ENCODE results near the gene KLHL12. TPM values are rescaled to one million over a fixed set of nuclear protein-coding genes. Genes with fewer than 3 reads are reported as not detected.

The KLHL12 gene
- total RNA-seq, 1 donor, result 23.2 TPM

DNA sequence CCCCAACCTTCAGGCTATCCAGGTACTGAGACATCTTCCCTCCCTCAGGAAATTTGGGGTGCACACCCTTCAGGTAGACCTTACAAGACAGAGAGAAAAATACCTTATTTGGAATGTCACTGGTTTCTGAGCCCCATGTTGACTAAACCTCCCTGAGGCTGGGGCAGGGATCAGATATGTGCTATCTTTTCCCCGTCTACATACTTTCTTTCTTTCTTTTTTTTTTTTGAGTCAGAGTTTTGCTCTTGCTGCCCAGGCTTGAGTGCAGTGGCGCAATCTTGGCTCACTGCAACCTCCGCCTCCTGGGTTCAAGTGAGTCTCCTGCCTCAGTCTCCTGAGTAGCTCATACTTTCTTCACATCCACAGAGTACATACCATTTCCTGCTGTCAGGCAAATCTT lies 38.4 kb upstream of the KLHL12 start:
- Histone ChIP-seq H3K4me3 (ENCODE audit: insufficient read depth, low read length) (no peak overlapping the region), H4K20me1 (ENCODE audit: insufficient read depth, low read length) (no peaks in the 10 kb centered on the region), H3K36me3 (ENCODE audit: insufficient read depth, low read length) (peaks cover 39% of the 10 kb centered on the region), H3K79me2 (ENCODE audit: insufficient read depth, low read length) (peaks cover 13% of the 10 kb centered on the region), H3K27ac (ENCODE audit: low read depth, low read length) (peak overlapping the region; percentile 81), H3K9me3 (ENCODE audit: low read depth, low read length) (no peaks in the 10 kb centered on the region), H3K4me2 (ENCODE audit: insufficient read depth, low read length) (peak overlapping the region; percentile 92), H3K27me3 (ENCODE audit: insufficient read depth, low read length) (no peaks in the 10 kb centered on the region), H3K4me1 (ENCODE audit: insufficient read depth, low read length) (peaks cover 38% of the 10 kb centered on the region), H2AFZ (ENCODE audit: low read length) (no peak overlapping the region)
- TF ChIP-seq, protein P1, sequence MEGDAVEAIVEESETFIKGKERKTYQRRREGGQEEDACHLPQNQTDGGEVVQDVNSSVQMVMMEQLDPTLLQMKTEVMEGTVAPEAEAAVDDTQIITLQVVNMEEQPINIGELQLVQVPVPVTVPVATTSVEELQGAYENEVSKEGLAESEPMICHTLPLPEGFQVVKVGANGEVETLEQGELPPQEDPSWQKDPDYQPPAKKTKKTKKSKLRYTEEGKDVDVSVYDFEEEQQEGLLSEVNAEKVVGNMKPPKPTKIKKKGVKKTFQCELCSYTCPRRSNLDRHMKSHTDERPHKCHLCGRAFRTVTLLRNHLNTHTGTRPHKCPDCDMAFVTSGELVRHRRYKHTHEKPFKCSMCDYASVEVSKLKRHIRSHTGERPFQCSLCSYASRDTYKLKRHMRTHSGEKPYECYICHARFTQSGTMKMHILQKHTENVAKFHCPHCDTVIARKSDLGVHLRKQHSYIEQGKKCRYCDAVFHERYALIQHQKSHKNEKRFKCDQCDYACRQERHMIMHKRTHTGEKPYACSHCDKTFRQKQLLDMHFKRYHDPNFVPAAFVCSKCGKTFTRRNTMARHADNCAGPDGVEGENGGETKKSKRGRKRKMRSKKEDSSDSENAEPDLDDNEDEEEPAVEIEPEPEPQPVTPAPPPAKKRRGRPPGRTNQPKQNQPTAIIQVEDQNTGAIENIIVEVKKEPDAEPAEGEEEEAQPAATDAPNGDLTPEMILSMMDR (IDR thresholded peaks at IDR 0.05; ENCODE audit: extremely low read depth, low read depth, low read length), result no peak
- no peak for DNase-seq (ENCODE audit: insufficient read length, low spot score, missing footprints)

DNA sequence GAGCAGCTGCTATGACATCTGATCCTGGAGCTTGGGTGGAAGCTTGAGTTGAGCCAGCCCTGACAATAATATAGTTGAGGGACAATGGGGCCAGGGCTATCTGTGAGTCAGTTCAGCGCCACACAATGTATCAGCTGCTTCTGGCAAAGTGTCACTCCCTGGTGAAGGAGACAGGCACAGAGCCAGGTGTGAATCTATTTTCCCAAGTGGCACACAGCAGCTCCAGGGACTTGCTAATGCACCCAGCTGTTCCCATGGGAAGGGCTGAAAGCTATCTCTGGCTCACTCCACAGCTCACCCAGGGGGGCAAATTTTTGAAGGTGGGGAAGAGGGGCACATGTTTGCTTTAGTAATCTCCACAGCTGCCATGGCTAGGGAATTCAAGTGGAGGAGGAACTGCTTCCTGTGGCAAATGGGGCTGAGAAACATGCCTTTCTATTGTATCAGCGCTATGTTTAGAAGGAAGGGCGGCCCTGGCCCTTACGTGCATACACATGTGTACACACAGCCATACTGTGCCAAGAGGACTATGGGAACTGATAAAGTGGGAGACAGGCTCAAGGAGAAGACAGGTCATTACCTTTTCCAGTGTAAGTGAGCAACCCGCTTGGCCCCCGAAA lies 37.9 kb upstream of the KLHL12 start:
- H3K27ac ChIP-seq (ENCODE audit: low read depth, low read length), result peak overlapping the region; percentile 81
- no peaks in the 10 kb centered on the region for H3K9me3 ChIP-seq (ENCODE audit: low read depth, low read length)
- DNase-seq (ENCODE audit: insufficient read length, low spot score, missing footprints), result peak; percentile 94
- no peaks in the 10 kb centered on the region for H4K20me1 ChIP-seq (ENCODE audit: insufficient read depth, low read length)
- no peaks in the 10 kb centered on the region for H3K27me3 ChIP-seq (ENCODE audit: insufficient read depth, low read length)
- H2AFZ ChIP-seq (ENCODE audit: low read length), result no peak overlapping the region
- peaks cover 39% of the 10 kb centered on the region for H3K36me3 ChIP-seq (ENCODE audit: insufficient read depth, low read length)
- peaks cover 38% of the 10 kb centered on the region for H3K4me1 ChIP-seq (ENCODE audit: insufficient read depth, low read length)
- TF ChIP-seq, protein P1 (IDR thresholded peaks at IDR 0.05; ENCODE audit: extremely low read depth, low read depth, low read length), result no peak
- peak overlapping the region; percentile 92 for H3K4me2 ChIP-seq (ENCODE audit: insufficient read depth, low read length)
- no peak overlapping the region for H3K4me3 ChIP-seq (ENCODE audit: insufficient read depth, low read length)
- H3K79me2 ChIP-seq (ENCODE audit: insufficient read depth, low read length), result peaks cover 13% of the 10 kb centered on the region

DNA sequence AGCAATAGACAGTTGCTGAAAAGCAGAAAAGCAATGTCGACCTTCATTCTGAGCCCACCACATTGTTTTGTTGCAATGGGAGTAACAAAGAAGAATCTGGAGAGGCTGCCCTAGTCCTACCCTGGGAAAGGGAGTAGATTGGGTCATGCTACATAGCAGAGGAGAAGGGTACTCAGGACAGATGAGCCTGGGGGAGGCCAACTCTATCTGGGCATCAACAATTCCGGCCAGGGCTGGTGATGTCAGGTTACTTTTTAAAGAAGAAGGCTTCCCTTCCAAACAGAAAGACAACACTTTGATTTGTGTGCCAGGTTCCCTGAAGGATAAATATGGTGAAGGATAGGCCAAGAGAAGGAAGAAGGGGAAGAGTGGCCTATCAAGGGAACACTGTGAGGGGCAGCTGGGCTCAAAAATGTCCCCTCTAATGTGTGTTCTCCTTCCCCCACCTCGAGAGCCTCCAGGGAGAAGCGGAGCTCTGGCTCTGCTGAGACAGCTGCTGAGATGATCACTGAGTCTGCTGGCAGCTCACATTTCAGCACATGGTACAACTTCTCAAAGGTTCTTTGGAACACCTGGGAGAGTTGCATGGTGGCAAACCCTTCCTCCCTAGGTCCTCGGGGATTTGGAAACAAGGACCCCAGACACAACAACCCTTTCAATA lies 34.3 kb upstream of the KLHL12 start:
- Histone ChIP-seq H3K27me3 (ENCODE audit: insufficient read depth, low read length) (no peaks in the 10 kb centered on the region), H3K27ac (ENCODE audit: low read depth, low read length) (no peak overlapping the region), H3K4me3 (ENCODE audit: insufficient read depth, low read length) (no peak overlapping the region), H3K79me2 (ENCODE audit: insufficient read depth, low read length) (peaks cover 23% of the 10 kb centered on the region), H3K4me2 (ENCODE audit: insufficient read depth, low read length) (no peak overlapping the region), H3K36me3 (ENCODE audit: insufficient read depth, low read length) (peaks cover 39% of the 10 kb centered on the region), H3K4me1 (ENCODE audit: insufficient read depth, low read length) (peaks cover 48% of the 10 kb centered on the region), H2AFZ (ENCODE audit: low read length) (no peak overlapping the region), H4K20me1 (ENCODE audit: insufficient read depth, low read length) (peaks cover 12% of the 10 kb centered on the region), H3K9me3 (ENCODE audit: low read depth, low read length) (no peaks in the 10 kb centered on the region)
- TF ChIP-seq, protein P1 (IDR thresholded peaks at IDR 0.05; ENCODE audit: extremely low read depth, low read depth, low read length), result no peak
- no peak for DNase-seq (ENCODE audit: insufficient read length, low spot score, missing footprints)

DNA sequence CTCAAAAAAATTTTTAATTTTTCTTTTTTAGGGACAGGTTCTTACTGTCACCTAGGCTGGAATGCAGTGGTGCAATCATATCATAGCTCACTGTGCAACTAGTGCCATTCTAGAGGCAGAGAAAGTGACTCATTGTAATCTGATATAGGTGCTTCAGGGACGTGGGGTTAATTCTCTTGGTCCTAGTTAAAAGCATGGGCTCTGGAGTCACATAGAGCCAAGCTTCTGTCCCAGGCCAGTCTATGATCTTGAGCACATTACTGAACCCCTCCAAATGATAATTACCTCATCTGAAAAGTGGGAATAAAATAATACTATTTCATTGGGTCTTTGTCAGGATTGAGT lies 32.2 kb upstream of the KLHL12 start:
- Histone ChIP-seq H4K20me1 (ENCODE audit: insufficient read depth, low read length) (peaks cover 21% of the 10 kb centered on the region), H3K4me2 (ENCODE audit: insufficient read depth, low read length) (peak overlapping the region; percentile 14), H3K27ac (ENCODE audit: low read depth, low read length) (peak overlapping the region; percentile 26), H3K27me3 (ENCODE audit: insufficient read depth, low read length) (no peaks in the 10 kb centered on the region), H3K36me3 (ENCODE audit: insufficient read depth, low read length) (peaks cover 36% of the 10 kb centered on the region), H3K79me2 (ENCODE audit: insufficient read depth, low read length) (peaks cover 38% of the 10 kb centered on the region), H3K4me1 (ENCODE audit: insufficient read depth, low read length) (peaks cover 28% of the 10 kb centered on the region), H2AFZ (ENCODE audit: low read length) (no peak overlapping the region), H3K4me3 (ENCODE audit: insufficient read depth, low read length) (no peak overlapping the region), H3K9me3 (ENCODE audit: low read depth, low read length) (no peaks in the 10 kb centered on the region)
- TF ChIP-seq, protein P1 (IDR thresholded peaks at IDR 0.05; ENCODE audit: extremely low read depth, low read depth, low read length), result no peak
- DNase-seq (ENCODE audit: insufficient read length, low spot score, missing footprints), result peak; percentile 90
